Measurements from ENCODE around the gene EXD3. TPM values are rescaled to one million over a fixed set of nuclear protein-coding genes. Genes with fewer than 3 reads are reported as not detected.
A peak's percentile ranks its signal among the peaks of the same experiment; 100 is the strongest.

Gene EXD3
- total and polyA plus RNA-seq, 9 of the 15 experiments (the other 6 are each of a cell fraction or from before 2014, with no cell fraction given) = 0.29 to 12.5 (median 3.9) TPM

DNA sequence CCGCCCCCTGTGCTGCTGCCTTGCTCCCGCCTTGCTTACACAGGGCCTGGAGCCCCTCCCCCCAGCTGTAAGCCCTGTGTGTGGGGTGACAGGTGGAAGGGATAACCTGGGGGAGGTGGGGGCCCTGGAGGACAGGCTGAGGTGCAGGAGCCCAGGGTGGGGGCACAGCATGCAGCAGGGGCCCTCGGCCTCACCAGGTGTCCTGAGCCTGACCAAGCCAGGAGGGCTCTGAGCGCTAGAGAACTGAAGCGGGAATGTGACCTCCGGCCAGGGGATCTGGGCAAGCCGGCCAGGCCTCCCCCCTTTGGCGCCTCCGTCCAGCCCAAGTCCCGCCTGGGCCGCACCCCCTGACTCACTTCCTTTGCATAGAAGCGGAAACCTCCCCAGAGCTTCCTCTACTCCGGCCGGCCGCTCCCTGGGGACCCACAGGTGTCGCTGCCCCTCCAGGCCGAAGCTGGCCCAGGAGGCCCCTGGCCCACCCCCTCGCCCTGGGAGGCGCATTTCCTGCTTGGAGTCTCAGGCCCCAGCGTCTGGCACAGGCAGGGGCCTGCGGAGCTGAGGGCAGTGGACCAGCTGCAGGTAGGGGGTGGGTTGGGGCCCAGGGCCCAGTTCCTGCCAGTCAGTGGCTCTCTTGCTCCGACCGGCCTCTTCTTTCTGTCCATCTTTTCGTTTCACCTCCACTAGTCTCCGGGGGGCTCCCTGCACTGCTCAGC, 145.5 kb downstream of the EXD3 start, which contains the start of gene TOR4A (continued):
- TF ChIP-seq MTF1 (CRISPR knock-in tag; IDR thresholded peaks at IDR 0.05; ENCODE audit: borderline replicate concordance) (no peak), SRSF7 (optimal IDR thresholded peaks at IDR 0.05; ENCODE audit: low read depth, low read length) (no peak), STAT6 (CRISPR knock-in tag; IDR thresholded peaks at IDR 0.05) (no peak), TEAD4 (IDR thresholded peaks at IDR 0.05; ENCODE audit: low read length) (no peak; the same call in 1 of the 2 replicates), TEAD4 (CRISPR knock-in tag; IDR thresholded peaks at IDR 0.05; ENCODE audit: borderline replicate concordance) (no peak), SMAD4 (CRISPR knock-in tag; conservative IDR thresholded peaks at IDR 0.05) (peak; percentile 50; the same call in 1 of the 2 replicates), SAFB (IDR thresholded peaks at IDR 0.05; ENCODE audit: borderline replicate concordance, low read depth, low read length) (no peak), ZC3H4 (CRISPR knock-in tag; IDR thresholded peaks at IDR 0.05; ENCODE audit: borderline replicate concordance) (no peak), ARID3B (CRISPR knock-in tag; IDR thresholded peaks at IDR 0.05; ENCODE audit: borderline replicate concordance) (no peak), MCM7 (IDR thresholded peaks at IDR 0.05) (no peak), ZNF445 (CRISPR knock-in tag; IDR thresholded peaks at IDR 0.05; ENCODE audit: low read depth) (no peak), EP300 (IDR thresholded peaks at IDR 0.05; ENCODE audit: low read length) (peak; percentile 47; the same call in 1 of the 2 replicates), ZZZ3 (IDR thresholded peaks at IDR 0.05) (no peak), FOXJ2 (tag; IDR thresholded peaks at IDR 0.05) (no peak), SP1 (CRISPR knock-in tag; IDR thresholded peaks at IDR 0.05) (no peak), MEF2D (tag; conservative IDR thresholded peaks at IDR 0.05; ENCODE audit: low read depth) (no peak), CTCFL (IDR thresholded peaks at IDR 0.05; ENCODE audit: borderline replicate concordance, insufficient read depth, low read depth, low read length, poor library complexity, severe bottlenecking) (peak; percentile 86)
- TF ChIP-seq, protein P1, sequence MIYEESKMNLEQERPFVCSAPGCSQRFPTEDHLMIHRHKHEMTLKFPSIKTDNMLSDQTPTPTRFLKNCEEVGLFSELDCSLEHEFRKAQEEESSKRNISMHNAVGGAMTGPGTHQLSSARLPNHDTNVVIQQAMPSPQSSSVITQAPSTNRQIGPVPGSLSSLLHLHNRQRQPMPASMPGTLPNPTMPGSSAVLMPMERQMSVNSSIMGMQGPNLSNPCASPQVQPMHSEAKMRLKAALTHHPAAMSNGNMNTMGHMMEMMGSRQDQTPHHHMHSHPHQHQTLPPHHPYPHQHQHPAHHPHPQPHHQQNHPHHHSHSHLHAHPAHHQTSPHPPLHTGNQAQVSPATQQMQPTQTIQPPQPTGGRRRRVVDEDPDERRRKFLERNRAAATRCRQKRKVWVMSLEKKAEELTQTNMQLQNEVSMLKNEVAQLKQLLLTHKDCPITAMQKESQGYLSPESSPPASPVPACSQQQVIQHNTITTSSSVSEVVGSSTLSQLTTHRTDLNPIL (CRISPR knock-in tag; IDR thresholded peaks at IDR 0.05) = no peak
- TF ChIP-seq, protein P2, sequence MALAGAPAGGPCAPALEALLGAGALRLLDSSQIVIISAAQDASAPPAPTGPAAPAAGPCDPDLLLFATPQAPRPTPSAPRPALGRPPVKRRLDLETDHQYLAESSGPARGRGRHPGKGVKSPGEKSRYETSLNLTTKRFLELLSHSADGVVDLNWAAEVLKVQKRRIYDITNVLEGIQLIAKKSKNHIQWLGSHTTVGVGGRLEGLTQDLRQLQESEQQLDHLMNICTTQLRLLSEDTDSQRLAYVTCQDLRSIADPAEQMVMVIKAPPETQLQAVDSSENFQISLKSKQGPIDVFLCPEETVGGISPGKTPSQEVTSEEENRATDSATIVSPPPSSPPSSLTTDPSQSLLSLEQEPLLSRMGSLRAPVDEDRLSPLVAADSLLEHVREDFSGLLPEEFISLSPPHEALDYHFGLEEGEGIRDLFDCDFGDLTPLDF (CRISPR knock-in tag; IDR thresholded peaks at IDR 0.05) = peak; percentile 34; the same call in 1 of the 2 replicates
